Fibroblast of lung (primary cell): ENCODE data around the gene CHD9. TPM values are rescaled to one million over a fixed set of nuclear protein-coding genes. Genes with fewer than 3 reads are reported as not detected.

ENCODE experiments used
- DNase-seq, 2 donors: peaks; one replicate each; pipeline versions ENCODE4 v3.0.0 to v3.0.0-alpha.2; 2010; ENCODE audit warnings: low read depth in 2 of 2
- H2AFZ ChIP-seq: 2 replicates; pipeline ENCODE4 v1.5.1; 2012; ENCODE audit warnings: low read length, control low read depth, inconsistent platforms
- H3K27ac ChIP-seq: 2 replicates; pipeline ENCODE4 v1.5.1; 2011; ENCODE audit warnings: low read length, control low read depth; ENCODE audit not compliant: insufficient read depth
- H3K27me3 ChIP-seq: 2 replicates; pipeline ENCODE4 v1.5.1; 2011; ENCODE audit warnings: mild to moderate bottlenecking, low read length; ENCODE audit not compliant: control insufficient read depth, insufficient read depth
- H3K36me3 ChIP-seq: 2 replicates; pipeline ENCODE4 v1.5.1; 2011; ENCODE audit warnings: low read length; ENCODE audit not compliant: control insufficient read depth, insufficient read depth
- H3K4me1 ChIP-seq: 2 replicates; pipeline ENCODE4 v1.5.1; 2011; ENCODE audit warnings: low read length; ENCODE audit not compliant: control insufficient read depth, insufficient read depth; ENCODE audit errors: extremely low read depth
- H3K4me2 ChIP-seq: 2 replicates; pipeline ENCODE4 v1.5.1; 2011; ENCODE audit warnings: low read length, control low read depth; ENCODE audit not compliant: insufficient read depth; ENCODE audit errors: extremely low read depth
- H3K4me3 ChIP-seq, 4 experiments: fragments of 200-600 bp in 1 of 4; sonication (generic) in 1 of 4; replicated peaks in 1 of 4; 2 replicates each; pipeline ENCODE4 v1.5.1; 2011 to 2016; ENCODE audit warnings: low read length in 4 of 4, low read depth in 3 of 4, mild to moderate bottlenecking in 3 of 4, control low read depth in 2 of 4, inconsistent platforms in 1 of 4, mixed read lengths in 1 of 4; ENCODE audit not compliant: insufficient read depth in 1 of 4; ENCODE audit errors: control extremely low read depth in 1 of 4
- H3K79me2 ChIP-seq: 2 replicates; pipeline ENCODE4 v1.5.1; 2012; ENCODE audit warnings: mild to moderate bottlenecking, low read length, inconsistent platforms; ENCODE audit not compliant: control insufficient read depth, insufficient read depth
- H3K9ac ChIP-seq: 2 replicates; pipeline ENCODE4 v1.5.1; 2011; ENCODE audit warnings: mild to moderate bottlenecking, low read length, control low read depth; ENCODE audit not compliant: insufficient read depth
- H3K9me3 ChIP-seq: 2 replicates; pipeline ENCODE4 v1.5.1; 2012; ENCODE audit warnings: low read depth, low read length; ENCODE audit not compliant: control insufficient read depth, insufficient read depth
- H4K20me1 ChIP-seq: 2 replicates; pipeline ENCODE4 v1.5.1; 2011; ENCODE audit warnings: low read length; ENCODE audit not compliant: control insufficient read depth, insufficient read depth; ENCODE audit errors: extremely low read depth
- EZH2 ChIP-seq: IDR thresholded peaks from 2 replicates; pipeline ENCODE4 v1.5.1; 2012; ENCODE audit warnings: low read length, control low read depth, mild to moderate bottlenecking; ENCODE audit errors: missing control alignments
- polyA plus RNA-seq, 2 donors: library from polyadenylated mRNA; depleted of rRNA in 1 of 2; stranded (reverse) in 1 of 2; unstranded in 1 of 2; fragments of >200 nt; gene quantifications; 2 replicates each; pipeline ENCODE4 v1.2.1, GENCODE V29; 2011 to 2012; ENCODE audit warnings: missing spikeins in 1 of 2
- total RNA-seq: library from RNA; depleted of rRNA; stranded (reverse); fragments of >200 nt; gene quantifications from 2 replicates; pipeline ENCODE4 v1.2.1, GENCODE V29; 2014
- TF ChIP-seq, protein P1 (sequence below), 2 donors: IDR thresholded peaks in 1 of 2; conservative IDR thresholded peaks in 1 of 2; 1 replicate in 1 of 2; 2 replicates in 1 of 2; pipeline ENCODE4 v1.5.1; 2011 to 2012; ENCODE audit warnings: low read length in 2 of 2, control low read depth in 1 of 2, inconsistent platforms in 1 of 2, low read depth in 1 of 2, mild to moderate bottlenecking in 1 of 2

The CHD9 gene
- total and polyA plus RNA-seq, 2 donors (not counting 1 experiment from before 2014, with no cell fraction given), result 32.9 to 60.9 TPM

DNA sequence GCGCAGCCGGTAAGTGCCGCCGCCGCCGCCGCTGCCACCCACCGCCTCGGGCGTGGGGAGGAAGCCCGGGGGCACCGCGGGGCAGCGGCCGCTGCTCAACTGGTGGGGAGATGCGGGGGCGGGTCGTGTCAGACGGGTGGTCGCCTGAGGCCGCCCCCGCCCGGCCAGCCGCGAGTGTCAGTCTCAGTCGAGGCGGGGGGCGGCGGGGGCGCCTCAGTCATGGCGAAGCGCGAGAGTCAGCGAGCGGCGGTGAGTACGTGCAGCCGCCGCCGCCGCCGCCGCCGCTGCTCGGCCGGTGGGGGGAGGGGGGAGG, 76.2 kb downstream of the CHD9 start:
- Histone ChIP-seq H3K36me3 (no peaks in the 10 kb centered on the region), H3K79me2 (peaks cover 32% of the 10 kb centered on the region), H3K4me3 (peak overlapping the region in 3 of 4 experiments; percentile 33 to 84 (median 52)), H3K4me1 (peaks cover 8% of the 10 kb centered on the region), H3K27ac (peak overlapping the region; percentile 77), H3K4me2 (no peak overlapping the region), H3K27me3 (no peaks in the 10 kb centered on the region), H3K9me3 (no peaks in the 10 kb centered on the region), H3K9ac (peak overlapping the region; percentile 79), H2AFZ (no peak overlapping the region), H4K20me1 (no peaks in the 10 kb centered on the region)
- DNase-seq, result no peak
- no peak for TF ChIP-seq EZH2
- TF ChIP-seq, protein P1, sequence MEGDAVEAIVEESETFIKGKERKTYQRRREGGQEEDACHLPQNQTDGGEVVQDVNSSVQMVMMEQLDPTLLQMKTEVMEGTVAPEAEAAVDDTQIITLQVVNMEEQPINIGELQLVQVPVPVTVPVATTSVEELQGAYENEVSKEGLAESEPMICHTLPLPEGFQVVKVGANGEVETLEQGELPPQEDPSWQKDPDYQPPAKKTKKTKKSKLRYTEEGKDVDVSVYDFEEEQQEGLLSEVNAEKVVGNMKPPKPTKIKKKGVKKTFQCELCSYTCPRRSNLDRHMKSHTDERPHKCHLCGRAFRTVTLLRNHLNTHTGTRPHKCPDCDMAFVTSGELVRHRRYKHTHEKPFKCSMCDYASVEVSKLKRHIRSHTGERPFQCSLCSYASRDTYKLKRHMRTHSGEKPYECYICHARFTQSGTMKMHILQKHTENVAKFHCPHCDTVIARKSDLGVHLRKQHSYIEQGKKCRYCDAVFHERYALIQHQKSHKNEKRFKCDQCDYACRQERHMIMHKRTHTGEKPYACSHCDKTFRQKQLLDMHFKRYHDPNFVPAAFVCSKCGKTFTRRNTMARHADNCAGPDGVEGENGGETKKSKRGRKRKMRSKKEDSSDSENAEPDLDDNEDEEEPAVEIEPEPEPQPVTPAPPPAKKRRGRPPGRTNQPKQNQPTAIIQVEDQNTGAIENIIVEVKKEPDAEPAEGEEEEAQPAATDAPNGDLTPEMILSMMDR (conservative IDR thresholded peaks at IDR 0.05 in 1 of 2, IDR thresholded peaks at IDR 0.05 in 1 of 2; ENCODE audit: low read depth in 1 of 2, low read length in 2 of 2), result no peak

DNA sequence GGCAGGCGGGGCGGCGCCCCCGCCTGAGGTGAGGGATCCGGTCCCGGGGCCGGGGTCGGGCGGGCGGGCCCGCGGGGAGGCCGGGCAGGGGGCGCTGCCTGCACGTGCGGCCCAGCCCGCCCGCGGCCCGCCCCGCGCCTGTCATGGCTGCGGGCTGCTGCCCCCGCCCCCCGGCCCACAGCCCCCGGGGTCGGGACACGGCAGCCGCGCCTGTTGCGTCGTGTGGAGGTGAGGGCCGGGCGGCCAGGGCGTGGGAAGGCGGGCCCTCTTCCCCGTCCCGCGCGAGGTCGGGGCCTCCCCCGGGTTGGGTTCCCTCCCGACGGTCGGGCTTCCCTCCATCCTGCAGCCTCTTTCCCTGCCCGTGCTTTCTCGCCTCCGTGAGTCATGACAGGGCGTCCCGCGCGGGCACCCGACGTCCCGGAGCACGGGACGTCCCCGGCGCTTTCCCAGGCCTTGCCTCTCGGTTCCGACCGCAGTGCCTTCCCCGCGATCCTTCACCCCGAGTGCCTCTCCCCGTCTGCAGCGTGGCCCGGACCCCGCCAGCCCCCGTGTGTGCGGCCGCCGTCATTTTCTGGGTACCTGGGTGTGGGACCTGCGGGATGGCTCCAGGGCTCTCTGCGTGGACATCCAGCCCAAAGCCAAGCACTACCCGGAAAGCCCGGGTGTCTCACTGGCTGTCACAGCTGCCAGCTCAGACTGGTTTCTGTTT, 76.7 kb downstream of the CHD9 start:
- no peaks in the 10 kb centered on the region for H4K20me1 ChIP-seq
- peaks cover 32% of the 10 kb centered on the region for H3K79me2 ChIP-seq
- peak overlapping the region; percentile 88 for H3K27ac ChIP-seq
- no peaks in the 10 kb centered on the region for H3K27me3 ChIP-seq
- DNase-seq, result peak; percentile 40 to 43
- TF ChIP-seq, protein P1 (conservative IDR thresholded peaks at IDR 0.05 in 1 of 2, IDR thresholded peaks at IDR 0.05 in 1 of 2; ENCODE audit: low read depth in 1 of 2, low read length in 2 of 2), result no peak
- no peak for TF ChIP-seq EZH2
- H3K4me1 ChIP-seq, result peaks cover 8% of the 10 kb centered on the region
- H3K9ac ChIP-seq, result peak overlapping the region; percentile 80
- H3K9me3 ChIP-seq, result no peaks in the 10 kb centered on the region
- peak overlapping the region; percentile 76 for H3K4me2 ChIP-seq
- H3K4me3 ChIP-seq, result peak overlapping the region; percentile 69 to 90 (median 80)
- H2AFZ ChIP-seq, result peak overlapping the region; percentile 26
- H3K36me3 ChIP-seq, result no peaks in the 10 kb centered on the region

DNA sequence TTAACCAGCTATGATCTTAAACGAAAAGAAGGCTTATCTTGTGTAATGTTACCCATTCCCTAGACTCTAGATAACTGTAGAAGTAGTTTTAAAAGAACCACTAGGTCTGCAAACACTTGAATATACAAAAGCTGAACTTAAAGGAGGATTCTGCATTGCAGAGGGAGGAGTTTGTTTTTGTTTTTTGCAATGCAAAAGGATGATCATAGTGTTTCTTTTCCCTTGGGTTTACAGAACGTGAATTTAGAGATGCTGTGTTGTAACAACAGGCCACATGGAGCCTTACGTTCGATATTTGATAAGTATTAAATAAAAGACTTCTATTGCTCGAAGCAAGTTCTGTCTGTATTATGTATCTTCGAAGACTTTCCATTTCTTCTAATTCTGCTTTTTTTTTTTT, 77.6 kb downstream of the CHD9 start:
- Histone ChIP-seq H3K4me3 (peak overlapping the region; percentile 69 to 90 (median 80)), H3K27me3 (no peaks in the 10 kb centered on the region), H3K9ac (no peak overlapping the region), H3K9me3 (no peaks in the 10 kb centered on the region), H3K79me2 (peaks cover 35% of the 10 kb centered on the region), H2AFZ (no peak overlapping the region), H3K4me1 (peaks cover 8% of the 10 kb centered on the region), H3K4me2 (peak overlapping the region; percentile 76), H4K20me1 (no peaks in the 10 kb centered on the region), H3K36me3 (no peaks in the 10 kb centered on the region), H3K27ac (no peak overlapping the region)
- DNase-seq, result no peak
- TF ChIP-seq, protein P1 (conservative IDR thresholded peaks at IDR 0.05 in 1 of 2, IDR thresholded peaks at IDR 0.05 in 1 of 2; ENCODE audit: low read depth in 1 of 2, low read length in 2 of 2), result no peak
- no peak for TF ChIP-seq EZH2
